Measurements from ENCODE around the gene CFAP52. TPM values are rescaled to one million over a fixed set of nuclear protein-coding genes. Genes with fewer than 3 reads are reported as not detected.

Gene CFAP52
- total RNA-seq, 1 experiment from 2014 or later: not detected

- POLR2A ChIA-PET: no interaction called here
- peak overlapping the region; percentile 47; the same call in 1 of the 2 replicates for H3K27ac ChIP-seq (ENCODE audit: low read depth, low read length)
- intact Hi-C loops (cut with micrococcal nuclease): no loop called here
Measured at GRCh38 chr17:9677896-9678295, 101.5 kb downstream of the CFAP52 start.

More at GRCh38 chr17:9677896-9678295, 101.5 kb downstream of the CFAP52 start:
- ATAC-seq: no peak
- peak overlapping the region; percentile 55 for H3K4me2 ChIP-seq (ENCODE audit: low read length)
- no peaks in the 10 kb centered on the region for H3K9me2 ChIP-seq (ENCODE audit: insufficient read depth)
- no TSS peak for BruUV-seq (replicated peaks)
- no peaks in the 10 kb centered on the region for H3K27me3 ChIP-seq (ENCODE audit: insufficient read depth, low read length)
- RAD21 ChIA-PET (ENCODE audit: low non-redundant PET in 1 of 2, low total read pairs in 2 of 2, uncharacterized antibody in 2 of 2, unreplicated experiment in 2 of 2): no interaction called here
- no peak overlapping the region for H3K4me3 ChIP-seq (replicated peaks in 1 of 2; ENCODE audit: low read depth in 1 of 2, low read length in 2 of 2)
- no peak overlapping the region for H2AFZ ChIP-seq (ENCODE audit: low read depth, low read length, poor library complexity, severe bottlenecking)
- no peaks in the 10 kb centered on the region for H3K79me2 ChIP-seq (ENCODE audit: insufficient read depth, low read length)
- no peak for DNase-seq (ENCODE audit: low read depth, low spot score)
- no peaks in the 10 kb centered on the region for H4K20me1 ChIP-seq (ENCODE audit: insufficient read depth)
- no peak overlapping the region for H3K9ac ChIP-seq (ENCODE audit: low read length)
- peaks cover 13 to 23% of the 10 kb centered on the region in 2 experiments for H3K4me1 ChIP-seq (ENCODE audit: control insufficient read depth in 1 of 2, insufficient read depth in 2 of 2, low read length in 2 of 2)
- CTCF ChIA-PET: no interaction called here
- peaks cover 3 to 15% of the 10 kb centered on the region in 2 experiments; a peak in 2 of 4 replicates for H3K9me3 ChIP-seq (ENCODE audit: control insufficient read depth in 1 of 2, insufficient read depth in 1 of 2, low read depth in 1 of 2, low read length in 2 of 2)
- H3K36me3 ChIP-seq (ENCODE audit: control insufficient read depth in 1 of 2, insufficient read depth in 2 of 2, low read length in 2 of 2): peaks cover 0 to 8% of the 10 kb centered on the region in 2 experiments; a peak in 1 of 4 replicates
- TF ChIP-seq TCF7L2 (IDR thresholded peaks at IDR 0.05; ENCODE audit: borderline replicate concordance, extremely low read depth, insufficient read depth, insufficient read length): no peak
- no peak for TF ChIP-seq MAX (IDR thresholded peaks at IDR 0.05)
- no peak for TF ChIP-seq EZH2phosphoT487 (IDR thresholded peaks at IDR 0.05; ENCODE audit: borderline replicate concordance)
- no peak for TF ChIP-seq ZNF274 (IDR thresholded peaks at IDR 0.05; ENCODE audit: low read depth, low read length)
- no peak for TF ChIP-seq ZBTB33 (IDR thresholded peaks at IDR 0.05; ENCODE audit: extremely low read depth, insufficient replicate concordance, low read length)
- no peak for TF ChIP-seq CTCF (IDR thresholded peaks at IDR 0.05 in 2 of 3, conservative IDR thresholded peaks at IDR 0.05 in 1 of 3; ENCODE audit: borderline replicate concordance in 1 of 3, insufficient read depth in 1 of 3, low read depth in 2 of 3, low read length in 2 of 3)
- TF ChIP-seq YY1 (IDR thresholded peaks at IDR 0.05; ENCODE audit: extremely low read depth, insufficient replicate concordance, low read depth, low read length): no peak
- no peak for TF ChIP-seq REST (IDR thresholded peaks at IDR 0.05; ENCODE audit: low read depth)
- TF ChIP-seq ZFX (IDR thresholded peaks at IDR 0.05): no peak
- no peak for TF ChIP-seq EZH2 (IDR thresholded peaks at IDR 0.05)
- no peak for TF ChIP-seq ELF1 (IDR thresholded peaks at IDR 0.05; ENCODE audit: borderline replicate concordance, low read depth)
- TF ChIP-seq RAD21 (IDR thresholded peaks at IDR 0.05; ENCODE audit: low read depth): no peak
- no peak for TF ChIP-seq POLR2A (IDR thresholded peaks at IDR 0.05; ENCODE audit: borderline replicate concordance, extremely low read depth, insufficient read depth, insufficient read length)
- TF ChIP-seq FOSL1 (IDR thresholded peaks at IDR 0.05; ENCODE audit: low read depth): no peak
- no peak for TF ChIP-seq JUND (IDR thresholded peaks at IDR 0.05)
- no peak for TF ChIP-seq CBX3 (IDR thresholded peaks at IDR 0.05; ENCODE audit: low read depth)
- TF ChIP-seq SP1 (IDR thresholded peaks at IDR 0.05; ENCODE audit: low read depth): no peak
- no peak for TF ChIP-seq EGR1 (IDR thresholded peaks at IDR 0.05; ENCODE audit: low read depth)
- no peak for TF ChIP-seq SIN3A (IDR thresholded peaks at IDR 0.05; ENCODE audit: low read depth)
